ENCODE measurements around the gene ADAM30. TPM values are rescaled to one million over a fixed set of nuclear protein-coding genes. Genes with fewer than 3 reads are reported as not detected.

ADAM30 gene
- polyA plus RNA-seq (ENCODE audit: insufficient read length in 4 of 4) = not detected

GRCh38 chr1:119896303-119896702 lies at the start of gene ADAM30:
TSS of gene ADAM30 (minus strand) at chr1:119896515. CDS start at chr1:119896336, 179 bp downstream.
- DNase-seq (ENCODE audit: low read depth in 4 of 4, low spot score in 3 of 4) = no peak

GRCh38 chr1:119943216-119943615 lies 46.9 kb upstream of the ADAM30 start:
- no peak for DNase-seq (ENCODE audit: low read depth in 4 of 4, low spot score in 3 of 4)

GRCh38 chr1:119941392-119941791 lies 45.1 kb upstream of the ADAM30 start:
- DNase-seq (ENCODE audit: low read depth in 4 of 4, low spot score in 3 of 4) = no peak

GRCh38 chr1:119940697-119941096 lies 44.4 kb upstream of the ADAM30 start:
- DNase-seq (ENCODE audit: low read depth in 4 of 4, low spot score in 3 of 4) = no peak

- no peak for DNase-seq (ENCODE audit: low read depth in 4 of 4, low spot score in 3 of 4)
Observed at GRCh38 chr1:119937198-119937597, 40.9 kb upstream of the ADAM30 start.

GRCh38 chr1:119935915-119936314 lies 39.6 kb upstream of the ADAM30 start:
- DNase-seq (ENCODE audit: low read depth in 4 of 4, low spot score in 3 of 4) = no peak

GRCh38 chr1:119935373-119935772 lies 39.1 kb upstream of the ADAM30 start:
- no peak for DNase-seq (ENCODE audit: low read depth in 4 of 4, low spot score in 3 of 4)

GRCh38 chr1:119933397-119933796 lies 37.1 kb upstream of the ADAM30 start:
- DNase-seq (ENCODE audit: low read depth in 4 of 4, low spot score in 3 of 4) = no peak

- DNase-seq (ENCODE audit: low read depth in 4 of 4, low spot score in 3 of 4) = no peak
Observed at GRCh38 chr1:119929643-119930315, 33.5 kb upstream of the ADAM30 start.

GRCh38 chr1:119926553-119926952 lies 30.2 kb upstream of the ADAM30 start:
- no peak for DNase-seq (ENCODE audit: low read depth in 4 of 4, low spot score in 3 of 4)

GRCh38 chr1:119924948-119925898 lies 28.9 kb upstream of the ADAM30 start:
- DNase-seq (ENCODE audit: low read depth in 4 of 4, low spot score in 3 of 4) = no peak

- DNase-seq (ENCODE audit: low read depth in 4 of 4, low spot score in 3 of 4) = no peak
Observed at GRCh38 chr1:119920104-119920968, 24.0 kb upstream of the ADAM30 start.

- DNase-seq (ENCODE audit: low read depth in 4 of 4, low spot score in 3 of 4) = no peak
Observed at GRCh38 chr1:119919241-119919640, 22.9 kb upstream of the ADAM30 start.

- no peak for DNase-seq (ENCODE audit: low read depth in 4 of 4, low spot score in 3 of 4)
Observed at GRCh38 chr1:119918301-119918700, 22.0 kb upstream of the ADAM30 start.

GRCh38 chr1:119917304-119918055 lies 21.2 kb upstream of the ADAM30 start:
- DNase-seq (ENCODE audit: low read depth in 4 of 4, low spot score in 3 of 4) = no peak

GRCh38 chr1:119915517-119915916 lies 19.2 kb upstream of the ADAM30 start:
- DNase-seq (ENCODE audit: low read depth in 4 of 4, low spot score in 3 of 4) = no peak

- no peak for DNase-seq (ENCODE audit: low read depth in 4 of 4, low spot score in 3 of 4)
Observed at GRCh38 chr1:119914071-119914470, 17.8 kb upstream of the ADAM30 start.

GRCh38 chr1:119912963-119913362 lies 16.6 kb upstream of the ADAM30 start:
- no peak for DNase-seq (ENCODE audit: low read depth in 4 of 4, low spot score in 3 of 4)

- no peak for DNase-seq (ENCODE audit: low read depth in 4 of 4, low spot score in 3 of 4)
Observed at GRCh38 chr1:119911775-119912174, 15.5 kb upstream of the ADAM30 start.

- no peak for DNase-seq (ENCODE audit: low read depth in 4 of 4, low spot score in 3 of 4)
Observed at GRCh38 chr1:119910618-119911017, 14.3 kb upstream of the ADAM30 start.

Measured in left renal pelvis (tissue), 4 donors.